Measurements from ENCODE around the gene PLEK.
"Not testable (repeated sequence)": the region's sequence is repeated elsewhere in the genome, so short reads cannot be mapped to it uniquely, and the experiment has no call there.

Gene PLEK

DNA sequence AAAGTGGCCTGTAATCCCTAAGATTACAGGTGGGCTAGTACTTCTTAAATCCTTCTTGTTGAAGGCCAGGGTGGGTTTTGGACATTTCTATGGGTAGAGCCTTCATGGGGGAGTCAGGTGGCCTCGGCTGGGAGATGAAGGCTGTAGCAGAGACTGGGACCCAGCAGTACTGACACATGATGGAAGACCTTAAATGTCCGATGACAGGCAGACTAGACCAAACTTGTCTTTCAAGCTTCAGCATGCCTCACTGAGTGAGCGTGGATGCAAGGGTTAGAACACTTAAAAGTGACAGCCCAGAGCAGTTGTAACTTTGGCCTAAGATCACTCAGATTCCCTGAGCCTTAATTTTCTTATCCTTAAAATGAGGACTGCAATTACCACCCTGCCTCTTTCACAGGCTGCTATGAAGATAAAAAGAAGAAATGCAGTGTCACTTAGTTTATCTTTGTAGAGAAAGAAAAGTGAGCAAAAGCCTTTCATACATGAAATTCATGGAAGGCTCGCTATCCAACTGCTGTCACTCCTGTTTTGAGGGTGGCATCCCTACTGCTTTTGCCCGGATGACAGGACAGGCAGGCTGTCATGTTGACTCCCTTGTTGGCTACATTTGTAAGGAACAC, 19.5 kb downstream of the PLEK start:
- no peak for DNase-seq (ENCODE audit: low read depth in 3 of 3)

GRCh38 chr2:68385220-68385906, 20.3 kb downstream of the PLEK start:
- no peak for DNase-seq (ENCODE audit: low read depth in 3 of 3)

GRCh38 chr2:68385907-68386287, 20.8 kb downstream of the PLEK start:
- no peak for DNase-seq (ENCODE audit: low read depth in 3 of 3)

- DNase-seq (ENCODE audit: low read depth in 3 of 3): no peak
Observed at GRCh38 chr2:68386365-68386764, 21.3 kb downstream of the PLEK start.

GRCh38 chr2:68387408-68388350, 22.6 kb downstream of the PLEK start:
- no peak for DNase-seq (ENCODE audit: low read depth in 3 of 3)

DNA sequence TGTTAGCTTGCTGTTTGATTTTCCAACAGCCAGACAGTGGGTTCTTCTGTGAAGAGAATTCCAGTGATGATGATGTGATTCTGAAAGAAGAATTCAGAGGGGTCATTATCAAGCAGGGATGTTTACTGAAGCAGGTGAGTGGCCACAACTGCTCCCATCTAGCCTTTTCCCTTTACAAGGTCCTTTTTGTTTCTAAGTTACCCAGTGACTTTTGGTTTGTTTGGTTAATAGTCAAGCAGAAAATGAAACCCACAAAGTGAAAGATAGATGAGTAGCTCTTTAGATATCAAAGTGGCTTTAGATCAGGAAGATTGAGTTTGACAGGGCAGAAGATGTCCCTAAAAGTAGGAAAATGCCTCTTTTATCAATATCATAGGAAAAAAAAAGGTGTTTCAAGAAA, 23.3 kb downstream of the PLEK start:
- no peak for DNase-seq (ENCODE audit: low read depth in 3 of 3)

GRCh38 chr2:68388772-68389171, 23.7 kb downstream of the PLEK start:
- no peak for DNase-seq (ENCODE audit: low read depth in 3 of 3)

- no peak for DNase-seq (ENCODE audit: low read depth in 3 of 3)
Observed at GRCh38 chr2:68390114-68390513, 25.0 kb downstream of the PLEK start.

- DNase-seq (ENCODE audit: low read depth in 3 of 3): no peak
Observed at GRCh38 chr2:68390586-68390985, 25.5 kb downstream of the PLEK start.

DNA sequence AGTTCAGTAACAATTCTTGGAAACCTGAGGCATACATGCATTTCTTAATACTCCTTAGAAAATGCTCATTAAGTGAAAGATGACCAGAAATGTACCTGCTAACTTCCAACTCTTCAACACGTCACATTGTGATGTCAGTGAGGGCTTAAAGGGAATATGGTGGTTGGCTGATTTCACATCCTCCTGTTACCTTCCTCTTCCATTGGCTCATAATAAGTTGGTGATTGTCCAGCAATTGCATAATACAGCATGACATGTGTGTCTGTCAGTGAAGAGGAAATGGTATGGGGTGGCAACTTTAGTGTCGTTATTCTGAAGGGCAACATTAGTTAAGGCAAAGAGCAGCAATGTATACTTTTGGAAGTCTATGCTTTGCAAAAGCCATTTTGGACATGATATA, 26.0 kb downstream of the PLEK start:
- no peak for DNase-seq (ENCODE audit: low read depth in 3 of 3)

DNA sequence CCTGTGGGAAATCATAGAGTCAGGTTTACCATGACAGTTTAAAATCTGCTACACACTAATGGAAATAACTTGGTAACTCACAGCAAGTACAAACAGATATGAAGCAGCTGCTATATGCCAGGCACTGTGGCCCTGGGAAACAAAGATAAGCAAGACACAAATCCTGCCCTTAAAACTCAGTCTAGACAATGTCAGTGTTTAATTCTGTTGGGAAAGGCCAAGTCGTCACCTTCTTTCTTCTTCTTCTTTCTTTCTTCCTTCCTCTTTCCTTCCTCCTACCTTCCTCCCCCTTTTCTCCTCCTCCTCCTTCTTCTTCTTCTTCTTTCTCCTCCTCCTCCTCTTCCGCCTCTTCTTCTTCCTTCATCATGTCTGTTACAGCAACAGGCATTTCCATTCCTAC, 26.8 kb downstream of the PLEK start:
- DNase-seq (ENCODE audit: low read depth in 3 of 3): no peak

GRCh38 chr2:68396093-68396492, 31.0 kb downstream of the PLEK start:
- DNase-seq (ENCODE audit: low read depth in 3 of 3): no peak

GRCh38 chr2:68397704-68398263, 32.7 kb downstream of the PLEK start:
- not testable (repeated sequence) for DNase-seq (ENCODE audit: low read depth in 3 of 3)

DNA sequence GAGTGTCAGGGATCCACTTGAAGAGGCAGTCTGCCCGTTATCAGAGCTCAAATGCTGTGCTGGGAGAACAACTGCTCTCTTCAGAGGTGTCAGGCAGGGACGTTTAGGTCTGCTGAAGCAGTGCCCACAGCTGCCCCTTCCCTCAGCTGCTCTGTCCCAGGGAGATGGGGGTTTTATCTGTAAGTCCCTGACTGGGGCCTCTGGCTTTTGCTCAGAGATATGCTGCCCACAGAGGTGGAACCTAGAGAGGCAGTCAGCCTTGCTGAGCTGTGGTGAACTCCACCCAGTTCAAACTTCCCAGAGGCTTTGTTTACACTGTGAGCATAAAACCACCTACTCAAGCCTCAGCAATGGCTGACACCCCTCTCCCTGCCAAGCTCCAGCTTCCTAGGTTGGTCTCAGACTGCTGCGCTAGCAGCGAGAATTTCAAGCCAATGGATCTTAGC, 38.1 kb downstream of the PLEK start:
- no peak for DNase-seq (ENCODE audit: low read depth in 3 of 3)

GRCh38 chr2:68404164-68404563, 39.1 kb downstream of the PLEK start:
- no peak for DNase-seq (ENCODE audit: low read depth in 3 of 3)

- no peak for DNase-seq (ENCODE audit: low read depth in 3 of 3)
Observed at GRCh38 chr2:68404893-68405799, 40.1 kb downstream of the PLEK start.

- no peak for DNase-seq (ENCODE audit: low read depth in 3 of 3)
Observed at GRCh38 chr2:68411397-68412126, 46.5 kb downstream of the PLEK start.

GRCh38 chr2:68412127-68412819, 47.2 kb downstream of the PLEK start:
- no peak for DNase-seq (ENCODE audit: low read depth in 3 of 3)

- no peak for DNase-seq (ENCODE audit: low read depth in 3 of 3)
Observed at GRCh38 chr2:68413466-68413865, 48.4 kb downstream of the PLEK start.

- DNase-seq (ENCODE audit: low read depth in 3 of 3): no peak
Observed at GRCh38 chr2:68414452-68414851, 49.4 kb downstream of the PLEK start.
